Ishikawa (cell line): Measurements from ENCODE around the gene PDSS2.

Source experiments
- CEBPB ChIP-seq: IDR thresholded peaks from 2 replicates; pipeline ENCODE4 v1.6.1; 2012
- CREB1 ChIP-seq: IDR thresholded peaks from 2 replicates; pipeline ENCODE4 v1.6.1; 2012; ENCODE audit warnings: low read depth
- EGR1 ChIP-seq: IDR thresholded peaks from 2 replicates; pipeline ENCODE4 v1.6.1; 2012
- EP300 ChIP-seq: IDR thresholded peaks from 2 replicates; pipeline ENCODE4 v1.6.1; 2012; ENCODE audit warnings: borderline replicate concordance
- FOXM1 ChIP-seq: IDR thresholded peaks from 2 replicates; pipeline ENCODE4 v1.6.1; 2012; ENCODE audit warnings: low read depth, borderline replicate concordance
- MAX ChIP-seq: IDR thresholded peaks from 2 replicates; pipeline ENCODE4 v1.6.1; 2012
- NFIC ChIP-seq: IDR thresholded peaks from 2 replicates; pipeline ENCODE4 v1.6.1; 2012
- RAD21 ChIP-seq: IDR thresholded peaks from 2 replicates; pipeline ENCODE4 v1.6.1; 2012; ENCODE audit warnings: low read depth
- REST ChIP-seq: IDR thresholded peaks from 2 replicates; pipeline ENCODE4 v1.6.1; 2012; ENCODE audit warnings: low read depth, mild to moderate bottlenecking
- TAF1 ChIP-seq: IDR thresholded peaks from 2 replicates; pipeline ENCODE4 v1.6.1; 2012; ENCODE audit warnings: low read depth, mild to moderate bottlenecking
- TCF12 ChIP-seq: IDR thresholded peaks from 2 replicates; pipeline ENCODE4 v1.6.1; 2012; ENCODE audit warnings: low read depth
- TEAD4 ChIP-seq: IDR thresholded peaks from 2 replicates; pipeline ENCODE4 v1.6.1; 2012
- USF1 ChIP-seq: IDR thresholded peaks from 2 replicates; pipeline ENCODE4 v1.6.1; 2012
- YY1 ChIP-seq: IDR thresholded peaks from 2 replicates; pipeline ENCODE4 v1.6.1; 2012; ENCODE audit warnings: low read depth
- ZBTB7A ChIP-seq: IDR thresholded peaks from 2 replicates; pipeline ENCODE4 v1.6.1; 2012; ENCODE audit warnings: low read depth

The PDSS2 gene

GRCh38 chr6:107488875-107489635 lies 29.7 kb upstream of the PDSS2 start:
- TF ChIP-seq RAD21 (no peak), MAX (peak; percentile 39), TEAD4 (no peak), EP300 (no peak), TAF1 (0 out of 2 replicates have a peak, but pooled peaks have one; percentile 6), USF1 (no peak), NFIC (no peak), ZBTB7A (peak; percentile 83; the same call in 1 of the 2 replicates)

- TF ChIP-seq EGR1: no peak
- TF ChIP-seq FOXM1: no peak
These were observed 29.0 kb upstream of the PDSS2 start for GRCh38 chr6:107488174-107488874.

GRCh38 chr6:107485157-107485556 lies 25.8 kb upstream of the PDSS2 start:
- TF ChIP-seq CEBPB: no peak
- TF ChIP-seq USF1: peak; percentile 43; the same call in 1 of the 2 replicates
- no peak for TF ChIP-seq CREB1
- no peak for TF ChIP-seq FOXM1
- no peak for TF ChIP-seq ZBTB7A

GRCh38 chr6:107479089-107479690 lies 19.8 kb upstream of the PDSS2 start:
- no peak for TF ChIP-seq MAX
- TF ChIP-seq USF1: no peak
- TF ChIP-seq YY1: no peak
- no peak for TF ChIP-seq CREB1
- no peak for TF ChIP-seq EGR1
- TF ChIP-seq NFIC: no peak
- no peak for TF ChIP-seq TCF12
- no peak for TF ChIP-seq FOXM1
- TF ChIP-seq ZBTB7A: no peak

GRCh38 chr6:107473660-107474059 lies 14.3 kb upstream of the PDSS2 start:
- TF ChIP-seq USF1 (no peak), NFIC (no peak), RAD21 (no peak), REST (no peak), TEAD4 (no peak), EGR1 (no peak), FOXM1 (no peak), TCF12 (no peak), CREB1 (no peak), MAX (no peak), ZBTB7A (no peak), TAF1 (no peak)

GRCh38 chr6:107470364-107470763 lies 11.0 kb upstream of the PDSS2 start:
- TF ChIP-seq EP300 (no peak), USF1 (no peak), TEAD4 (no peak), RAD21 (no peak), NFIC (no peak)
